ENCODE measurements around the gene ULK4.
"Not testable (repeated sequence)": the region's sequence is repeated elsewhere in the genome, so short reads cannot be mapped to it uniquely, and the experiment has no call there.

ULK4 gene

DNA sequence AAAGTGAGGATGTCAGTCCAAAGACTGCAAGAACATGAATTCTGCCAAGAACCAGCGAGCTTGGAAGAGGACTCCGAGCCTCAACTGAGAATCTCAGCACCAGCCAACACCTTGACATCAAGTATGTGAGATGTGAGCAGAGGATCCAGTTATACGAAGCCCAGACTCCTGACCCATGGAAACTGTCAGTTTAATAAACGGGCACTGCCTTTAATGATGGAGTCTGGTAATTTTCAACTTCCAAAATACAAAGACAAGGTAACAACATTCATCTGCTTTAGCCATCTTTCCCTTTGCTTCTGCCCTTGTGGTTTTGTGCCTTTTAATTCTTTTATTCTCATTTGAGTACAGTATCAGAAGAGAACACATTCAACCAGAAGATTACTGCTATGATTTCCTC is 211.9 kb downstream of the ULK4 start:
- ATAC-seq = no peak

DNA sequence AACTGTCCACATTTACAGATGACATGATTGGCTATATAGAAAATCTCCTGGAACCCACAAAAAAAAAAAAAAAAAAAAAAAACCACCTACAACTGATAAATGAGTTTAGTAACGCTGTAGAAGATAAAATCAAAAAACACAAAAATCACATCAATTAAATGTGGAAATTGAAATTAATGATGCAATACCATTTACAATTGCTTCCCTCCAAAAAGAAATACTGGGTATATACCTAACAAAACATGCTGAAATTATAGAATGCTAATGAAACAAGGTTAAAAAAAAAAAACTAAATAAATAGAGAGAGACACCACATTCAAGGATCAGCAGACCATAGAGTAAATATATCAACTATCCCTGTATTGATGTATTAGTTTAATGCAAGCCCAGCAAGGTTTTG is 215.7 kb downstream of the ULK4 start:
- no peak for ATAC-seq

DNA sequence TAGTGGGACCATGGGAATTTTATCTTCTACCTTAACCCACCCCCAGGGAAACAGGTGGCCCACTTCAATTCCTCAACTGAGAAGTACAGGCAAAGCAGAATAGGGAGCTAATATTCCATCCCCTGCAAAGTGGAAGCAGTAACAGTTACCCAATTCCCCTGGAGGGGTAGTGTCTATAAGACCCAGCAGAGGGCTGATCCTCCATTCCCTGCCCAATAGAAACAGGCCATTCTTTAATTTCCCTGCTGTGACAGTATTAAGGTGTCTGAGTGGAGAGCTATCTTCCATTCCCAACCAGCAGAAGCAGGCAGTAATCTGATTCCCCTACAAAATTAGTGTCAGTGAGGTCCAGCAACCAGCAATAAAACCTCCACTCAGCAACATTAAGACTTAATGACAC is 219.8 kb downstream of the ULK4 start:
- ATAC-seq = no peak

DNA sequence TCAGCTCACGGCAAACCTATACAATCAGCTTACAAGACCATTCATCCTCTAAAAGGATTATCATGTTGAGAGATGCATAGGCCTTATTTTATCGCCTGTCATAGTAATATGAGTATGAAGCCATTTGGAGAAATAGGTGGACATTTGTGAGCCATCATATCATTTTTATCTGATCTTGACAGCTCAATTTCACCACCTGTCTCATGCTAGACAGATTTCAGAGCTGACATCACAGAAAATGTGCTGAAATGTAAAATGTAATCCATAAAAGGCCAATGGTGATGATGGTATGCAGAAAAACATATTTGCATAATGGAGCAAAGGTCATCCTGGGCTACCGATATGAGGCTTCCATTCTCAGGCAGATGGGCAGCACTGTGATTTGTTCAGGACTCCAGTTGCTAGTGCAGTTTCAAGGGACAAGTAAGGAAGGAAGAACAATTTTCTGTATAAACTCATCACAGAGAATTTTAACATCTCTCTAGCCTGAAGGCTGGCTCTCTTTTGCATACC is 221.5 kb downstream of the ULK4 start:
- ATAC-seq = no peak

DNA sequence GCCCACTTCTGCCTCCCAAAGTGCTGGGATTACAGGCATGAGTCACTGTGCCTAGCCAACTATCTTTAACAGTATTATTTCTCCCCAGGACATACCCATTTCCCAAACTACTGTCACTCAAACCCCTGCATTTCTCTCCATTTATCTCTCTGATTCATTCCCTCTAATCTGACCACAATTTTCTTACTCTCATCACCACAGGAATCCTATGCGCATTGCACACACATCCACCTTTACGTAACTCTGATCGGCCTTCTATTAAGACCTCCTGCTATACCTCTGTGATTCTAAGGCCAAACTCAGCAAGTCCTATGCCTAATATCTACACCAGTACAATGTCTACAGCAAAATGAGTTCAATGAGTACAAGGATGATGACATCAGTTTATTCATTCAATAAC is 235.0 kb downstream of the ULK4 start:
- ATAC-seq = no peak

DNA sequence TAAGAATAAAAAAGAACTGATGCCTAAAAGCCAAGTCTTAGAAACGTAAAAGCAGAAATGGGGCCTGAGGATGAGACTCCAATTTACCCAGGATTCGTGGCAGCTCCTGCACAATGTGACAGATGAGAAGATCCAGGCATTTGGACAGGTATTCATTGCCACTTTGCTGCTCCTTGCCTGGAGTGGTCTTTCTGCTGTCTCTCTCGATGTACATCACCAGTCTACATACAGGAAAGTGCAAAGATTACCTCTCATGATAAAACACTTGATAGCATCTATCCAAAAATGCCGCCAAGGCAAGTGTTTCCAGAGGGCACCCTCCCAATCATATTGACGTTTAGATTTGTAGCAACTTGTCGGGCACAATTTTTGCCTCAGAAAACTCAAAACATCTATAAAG is 244.3 kb downstream of the ULK4 start:
- no peak for ATAC-seq

DNA sequence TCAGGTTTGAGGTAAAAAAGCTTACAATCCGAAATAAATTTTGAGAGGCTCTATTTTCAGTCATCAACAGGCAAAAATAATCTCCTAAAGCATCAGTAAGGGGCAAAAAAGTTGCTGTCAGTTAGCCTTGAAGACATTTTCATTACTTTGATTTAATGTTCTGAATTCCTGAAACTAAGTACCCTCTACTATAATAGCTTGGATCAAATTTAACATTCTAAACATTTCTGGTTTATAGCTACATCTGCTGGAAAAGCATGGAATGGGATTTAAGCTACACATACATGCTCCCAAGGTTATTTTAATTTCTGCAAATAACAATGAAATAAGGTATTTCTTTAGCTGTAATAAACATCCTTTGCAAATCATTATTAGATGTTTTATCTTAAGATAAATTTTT is 245.4 kb downstream of the ULK4 start:
- ATAC-seq = no peak

DNA sequence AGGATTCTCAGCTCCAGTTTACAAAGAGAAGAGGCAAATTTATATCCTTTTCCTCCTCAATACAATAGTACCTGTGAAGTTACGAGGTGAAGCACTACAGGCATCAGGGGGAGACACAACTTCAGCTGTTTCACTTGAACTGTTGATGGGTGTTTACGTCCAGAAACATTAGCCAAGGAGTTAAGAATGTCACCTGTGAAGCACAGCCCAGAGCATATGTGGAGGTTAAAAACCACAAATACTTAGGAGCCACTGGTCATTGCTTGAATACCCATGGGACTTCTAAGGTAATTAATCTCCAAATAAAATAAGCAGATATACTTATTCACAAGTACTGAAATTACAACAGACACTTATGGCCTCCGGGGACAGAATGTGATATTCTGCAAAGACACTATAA is 246.5 kb downstream of the ULK4 start:
- ATAC-seq = no peak

DNA sequence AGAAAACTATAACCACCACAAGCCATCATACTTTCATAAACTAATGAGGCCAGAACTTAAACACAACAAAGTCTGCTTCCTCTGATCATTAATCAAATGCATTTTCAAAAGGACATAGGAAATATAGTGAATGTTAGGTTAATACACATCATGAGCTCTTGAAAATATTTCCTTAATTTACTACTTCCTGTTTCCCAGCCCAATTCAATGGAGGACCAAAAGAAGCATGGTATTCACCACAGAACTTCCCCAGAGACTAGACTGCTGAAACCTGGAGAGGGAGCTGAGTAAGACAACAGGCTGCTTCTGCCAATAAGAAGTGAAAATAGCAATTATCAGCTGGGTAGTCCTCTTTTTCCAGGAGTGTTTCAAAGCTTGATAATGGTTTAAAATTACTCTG is 250.3 kb downstream of the ULK4 start:
- no peak for ATAC-seq

DNA sequence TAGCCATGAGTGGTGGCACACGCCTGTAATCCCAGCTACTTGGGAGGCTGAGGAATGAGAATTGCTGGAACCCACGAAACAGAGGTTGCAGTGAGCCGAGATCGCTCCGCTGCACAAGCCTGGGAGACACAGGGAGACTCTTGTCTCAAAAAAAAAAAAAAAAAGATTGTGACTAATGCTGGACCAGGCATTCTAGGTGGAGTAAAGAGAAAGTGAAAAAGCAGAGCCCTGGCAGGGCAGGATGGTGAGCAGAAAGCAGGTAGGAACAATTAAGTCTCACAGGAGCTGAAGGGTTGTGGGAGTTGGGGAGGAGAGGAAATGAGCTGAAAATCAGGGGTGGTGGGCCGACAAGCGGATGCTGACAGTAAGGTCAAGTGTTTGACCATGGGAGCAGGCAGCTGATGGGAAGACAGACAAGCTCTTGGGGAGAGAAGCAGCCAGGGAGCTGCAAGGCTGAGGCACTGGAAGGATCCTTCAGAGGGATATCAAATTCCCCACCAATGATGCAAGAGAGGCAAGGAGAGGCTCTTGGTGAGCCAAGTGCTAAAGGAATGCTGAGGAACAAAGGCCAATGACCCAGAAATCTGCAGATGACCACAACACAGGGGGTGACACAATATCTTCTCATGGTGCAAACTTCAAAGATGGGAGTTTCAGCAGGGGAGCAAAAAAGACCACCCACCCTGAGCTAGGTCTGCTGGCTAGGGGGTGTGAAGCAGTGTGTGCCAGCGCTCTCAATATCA is 251.1 kb downstream of the ULK4 start:
- no peak for ATAC-seq

DNA sequence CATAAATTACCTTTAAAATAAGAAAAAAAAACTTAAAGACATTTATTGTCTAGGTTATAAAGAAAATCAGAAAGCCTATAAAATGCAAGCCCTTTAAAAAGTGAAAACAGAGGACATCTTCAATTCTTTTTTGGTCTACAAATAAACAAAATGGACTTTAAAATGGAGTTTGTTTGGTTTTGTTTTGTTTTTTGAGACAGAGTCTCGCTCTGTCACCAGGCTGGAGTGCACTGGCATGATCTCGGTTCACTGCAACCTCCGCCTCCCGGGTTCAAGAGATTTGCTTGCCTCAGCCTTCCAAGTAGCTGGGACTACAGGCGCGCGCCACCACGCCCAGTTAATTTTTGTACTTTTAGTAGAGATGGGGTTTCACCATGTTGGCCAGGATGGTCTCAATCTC is 252.7 kb downstream of the ULK4 start:
- not testable (repeated sequence) for ATAC-seq

DNA sequence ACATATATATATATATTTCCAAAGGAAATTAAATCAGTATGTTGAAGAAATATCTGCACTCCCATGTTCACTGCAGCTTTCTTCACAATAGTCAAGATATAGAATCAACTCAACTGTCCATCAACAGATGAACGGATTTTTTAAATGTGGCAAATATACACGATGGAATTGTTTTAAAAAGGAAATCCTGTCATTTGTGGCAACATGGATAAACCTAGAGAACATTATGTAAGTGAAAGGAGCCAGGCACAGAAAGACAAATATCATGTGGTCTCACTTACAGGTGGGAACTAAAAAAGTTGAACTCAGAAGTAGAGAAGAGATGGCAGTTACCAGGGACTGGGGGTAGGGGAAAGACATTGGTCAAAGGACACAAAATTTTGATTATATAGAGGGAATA is 253.7 kb downstream of the ULK4 start:
- no peak for ATAC-seq

DNA sequence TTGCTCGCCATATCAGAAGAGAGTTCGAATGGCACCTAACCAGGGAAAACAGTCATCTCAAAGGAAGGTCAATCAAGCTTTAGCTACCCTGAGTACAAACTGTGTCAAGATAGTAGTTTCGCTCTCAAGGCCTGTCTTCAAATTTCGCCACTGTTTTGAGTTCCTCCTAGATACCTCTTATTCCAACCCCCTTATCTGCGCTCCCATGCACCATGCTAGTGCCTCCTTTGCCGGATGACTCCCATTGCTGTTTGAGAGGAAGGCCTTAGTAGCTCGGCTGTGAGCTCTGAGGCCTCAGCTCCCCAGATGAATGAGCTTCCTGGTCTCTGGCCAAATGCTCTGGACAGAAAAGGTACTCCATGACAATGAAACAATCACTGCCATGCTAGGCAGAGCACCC is 256.0 kb downstream of the ULK4 start:
- ATAC-seq = no peak

DNA sequence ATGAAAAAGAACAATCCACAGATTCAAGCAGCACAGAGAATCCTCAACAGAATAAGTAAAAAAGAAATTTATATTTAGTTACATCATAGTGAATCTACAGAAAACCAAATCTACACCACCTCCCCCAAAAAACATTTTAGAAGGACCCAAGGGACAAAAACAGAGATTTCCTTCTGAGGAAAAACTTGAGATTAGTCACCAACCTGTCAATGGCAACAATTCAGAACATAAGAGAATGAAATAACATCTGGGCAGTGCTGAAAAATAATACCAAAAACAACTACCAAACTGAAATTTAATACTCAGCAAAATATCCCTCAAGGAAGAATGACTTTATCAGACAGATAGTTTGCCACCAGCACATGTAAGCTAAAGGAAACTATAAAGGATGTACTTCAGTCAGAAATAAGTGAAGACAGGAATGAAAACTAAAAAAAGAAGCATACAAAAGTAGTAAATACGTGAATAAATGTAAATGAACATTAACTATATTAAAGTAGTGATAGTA is 260.7 kb downstream of the ULK4 start:
- ATAC-seq = no peak

DNA sequence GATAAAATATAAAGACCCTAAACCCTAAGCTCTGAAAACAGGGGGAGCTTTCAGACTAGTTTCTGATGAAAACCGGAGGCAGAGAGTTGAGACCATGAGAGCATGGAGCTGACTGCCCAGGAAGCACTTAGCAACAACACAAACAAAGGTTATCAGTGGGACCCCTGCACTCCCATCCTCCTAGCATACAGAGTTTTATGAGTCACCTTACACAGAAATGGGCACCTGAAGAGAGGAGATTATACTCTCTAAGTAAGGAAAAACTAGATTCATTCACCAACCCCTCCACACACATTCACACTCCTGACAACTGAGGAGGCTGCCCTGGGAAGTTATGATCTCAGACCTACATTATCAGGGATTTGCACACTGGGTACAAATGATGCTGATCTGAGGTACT is 261.7 kb downstream of the ULK4 start:
- ATAC-seq = no peak

DNA sequence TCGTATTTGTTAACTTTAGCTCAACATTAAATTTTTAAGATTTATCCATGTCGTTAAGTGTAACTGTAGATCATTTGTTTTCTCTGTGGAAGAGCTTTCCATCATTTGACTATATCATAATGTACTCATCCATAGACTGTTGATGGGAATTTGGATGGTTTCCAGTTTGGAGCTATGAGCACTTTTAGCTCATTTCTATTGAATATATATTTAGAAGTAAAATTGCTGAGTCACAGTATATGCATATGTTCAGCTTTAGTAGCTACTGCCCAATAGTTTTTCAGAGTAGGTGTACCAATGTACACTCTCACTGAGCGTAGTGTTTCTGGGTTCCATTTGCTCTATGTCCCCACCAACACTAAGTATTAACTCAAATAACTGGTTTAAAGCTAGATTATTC is 263.0 kb downstream of the ULK4 start:
- no peak for ATAC-seq

DNA sequence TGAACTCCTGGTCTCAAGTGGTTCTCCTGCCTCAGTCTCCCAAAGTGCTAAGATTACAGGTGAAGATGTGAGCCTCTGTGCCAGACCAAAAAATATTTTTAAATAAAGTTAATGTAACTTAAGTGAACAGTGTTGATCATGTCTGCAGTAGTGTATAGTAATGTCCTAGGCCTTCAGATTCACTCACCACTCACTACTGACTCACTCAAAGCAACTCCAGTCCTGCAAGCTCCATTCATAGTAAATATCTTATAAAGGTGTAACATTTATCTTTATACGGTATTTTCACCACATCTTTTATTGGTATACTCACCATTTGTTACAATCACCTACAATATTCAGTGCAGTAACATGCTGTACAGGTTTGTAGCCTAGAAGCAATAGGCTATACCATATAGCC is 264.2 kb downstream of the ULK4 start:
- ATAC-seq = no peak

DNA sequence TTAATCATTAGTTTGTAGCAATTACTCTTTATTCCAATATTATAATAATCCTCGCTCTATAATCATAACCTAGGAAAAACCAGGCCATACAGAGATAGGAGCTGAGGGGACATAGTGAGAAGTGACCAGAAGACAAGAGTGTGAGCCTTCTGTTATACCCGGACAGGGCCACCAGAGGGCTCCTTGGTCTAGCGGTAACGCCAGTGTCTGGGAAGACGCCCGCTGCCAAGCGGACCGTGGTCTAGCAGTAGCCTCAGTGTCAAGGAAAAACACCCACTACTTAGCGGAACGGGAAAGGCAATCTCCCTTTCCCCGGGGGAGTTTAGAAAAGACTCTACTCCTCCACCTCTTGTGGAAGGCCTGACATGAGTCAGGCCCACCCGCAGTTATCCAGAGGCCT is 266.1 kb downstream of the ULK4 start:
- not testable (repeated sequence) for ATAC-seq

DNA sequence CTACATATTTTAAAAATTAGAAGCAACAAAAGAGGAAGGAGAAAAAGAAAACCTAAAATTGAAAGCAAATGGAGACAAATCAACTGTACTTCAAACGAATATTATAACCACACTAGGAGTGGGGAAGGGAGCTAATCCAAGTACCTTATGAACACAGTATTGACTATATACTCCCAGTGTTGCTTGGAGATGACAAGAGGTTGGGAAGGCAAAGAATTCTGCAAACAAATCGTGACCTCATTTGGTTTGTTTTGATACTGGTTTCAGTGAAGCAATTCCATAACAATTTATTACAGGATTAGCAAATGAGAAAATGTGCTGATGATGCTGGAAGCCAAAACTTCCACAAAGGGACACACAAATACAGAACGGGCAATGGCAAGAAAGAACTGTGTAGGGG is 268.1 kb downstream of the ULK4 start:
- no peak for ATAC-seq

DNA sequence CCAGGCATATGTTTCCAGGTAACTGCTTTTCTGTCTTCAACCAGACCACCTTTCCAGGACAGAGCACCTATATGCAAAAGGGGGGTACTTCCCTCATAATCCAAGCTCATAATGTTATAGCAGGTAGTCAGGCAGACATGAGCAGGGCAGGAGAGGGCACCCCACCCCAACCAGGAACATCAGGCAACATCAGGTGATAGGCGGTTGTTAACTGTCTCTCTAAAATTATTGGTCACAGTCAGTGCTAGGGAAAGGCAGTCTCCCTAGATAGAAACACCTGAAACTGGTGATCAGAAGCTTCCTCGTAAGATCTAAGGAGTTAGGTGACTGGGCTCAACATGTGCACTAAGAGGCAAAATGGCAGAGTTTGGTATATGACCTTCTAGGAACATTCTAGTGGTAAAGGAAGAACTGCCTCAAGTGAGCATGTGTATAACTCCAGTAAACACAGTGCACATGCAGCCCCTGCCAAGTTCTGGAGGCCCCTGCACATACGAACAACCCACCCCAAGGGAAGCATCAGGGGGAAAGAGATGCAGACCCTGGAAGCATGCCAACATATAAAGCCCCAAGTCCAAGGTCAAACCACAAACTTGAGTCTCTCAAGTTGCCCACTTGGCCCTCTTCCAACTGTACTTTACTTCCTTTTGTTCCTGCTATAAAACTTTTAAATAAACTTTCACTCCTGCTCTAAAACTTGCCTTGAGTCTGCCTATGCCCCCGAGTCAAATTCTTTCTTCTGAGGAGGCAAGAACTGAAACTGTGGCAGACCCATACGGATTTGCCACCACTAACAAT is 270.9 kb downstream of the ULK4 start:
- no peak for ATAC-seq

DNA sequence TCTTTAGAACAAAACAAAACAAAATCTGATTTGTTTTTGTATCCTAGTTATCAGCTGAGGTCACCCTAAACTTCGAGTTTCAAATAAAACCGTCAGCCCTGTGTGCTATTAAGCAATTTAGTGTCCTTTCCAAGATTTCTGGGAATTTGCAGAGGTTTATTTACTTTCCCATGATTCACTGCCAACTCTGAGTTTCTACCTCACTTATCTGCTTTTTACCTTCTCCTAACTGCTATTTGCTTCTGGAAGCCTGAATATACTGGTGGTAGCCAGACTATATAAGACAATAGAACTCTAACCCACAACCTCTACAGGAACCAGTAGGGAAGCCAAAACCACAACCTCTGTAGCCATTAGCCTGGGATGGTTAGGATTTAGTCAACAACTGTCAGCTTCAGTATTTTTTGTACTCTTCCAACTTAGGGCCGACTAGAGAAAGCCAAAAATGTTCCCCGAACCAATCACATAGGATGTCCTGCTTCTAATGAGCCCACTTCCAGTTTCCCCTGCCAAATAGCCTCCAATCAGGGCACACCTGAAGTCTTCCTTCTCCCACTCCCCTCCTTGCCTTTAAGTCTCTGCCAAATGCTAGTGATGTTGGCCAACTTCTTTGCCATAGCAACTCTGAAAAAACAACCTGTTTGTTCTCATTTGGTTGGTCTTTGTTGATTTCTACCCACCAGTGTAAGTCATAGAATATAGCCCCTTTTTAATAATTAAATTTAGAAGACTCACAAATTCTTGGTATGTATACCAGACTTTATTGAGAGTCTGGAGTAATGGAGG is 273.1 kb downstream of the ULK4 start:
- ATAC-seq = no peak

DNA sequence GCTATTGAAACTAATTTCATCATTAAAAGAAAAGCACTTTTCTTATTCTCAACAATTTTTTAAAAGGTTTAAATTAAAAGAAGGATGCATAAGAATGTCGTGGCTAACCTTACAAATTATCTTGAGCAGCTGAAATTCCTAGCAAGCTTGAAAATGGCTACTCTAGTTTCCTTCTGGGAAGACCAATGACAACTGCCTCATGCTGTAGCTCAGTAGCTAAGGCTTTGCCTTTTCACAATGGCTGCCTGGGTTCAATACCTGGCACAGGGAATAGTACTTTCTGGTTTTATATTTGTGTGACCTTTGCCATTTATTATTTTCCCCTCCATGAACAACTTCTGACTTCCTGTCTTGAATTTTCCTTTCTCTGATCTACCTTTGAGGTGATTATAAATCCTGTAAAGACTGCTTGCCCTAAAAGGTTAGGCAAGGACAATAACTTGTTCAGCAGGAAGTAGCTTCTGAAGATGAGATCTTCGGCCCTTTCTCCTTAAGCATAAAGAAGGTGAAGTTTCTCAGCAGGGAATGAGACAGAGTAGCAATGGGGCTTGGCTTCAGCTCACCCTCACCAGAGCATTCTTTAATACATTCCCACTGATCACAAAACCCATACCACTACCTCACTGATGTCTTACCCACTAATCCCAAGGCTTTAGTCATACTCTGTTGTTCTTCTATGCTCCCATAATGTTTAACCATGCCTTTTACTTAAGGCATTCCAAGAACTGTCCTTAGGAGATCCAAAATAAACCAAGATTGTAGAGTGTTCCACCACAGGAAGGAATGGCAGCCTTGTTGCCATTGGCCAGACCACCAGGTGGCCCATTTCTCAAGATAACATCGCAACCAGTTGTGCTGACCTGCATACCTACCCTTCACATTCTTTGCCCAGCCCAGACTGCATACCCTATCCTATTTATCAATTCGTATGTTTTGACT is 276.8 kb downstream of the ULK4 start:
- ATAC-seq = no peak

Measured in activated CD4-positive, CD25-positive, alpha-beta regulatory T cell treated with anti-CD3 and anti-CD28 coated beads, Interleukin-2, amount 50 U/mL, for 24 hours (primary cell).